ENCODE results near the gene PTTG1IP. TPM values are rescaled to one million over a fixed set of nuclear protein-coding genes. Genes with fewer than 3 reads are reported as not detected.
A peak's percentile ranks its signal among the peaks of the same experiment; 100 is the strongest.
"Not testable (repeated sequence)": the region's sequence is repeated elsewhere in the genome, so short reads cannot be mapped to it uniquely, and the experiment has no call there.

The PTTG1IP gene
- total RNA-seq, 1 experiment from 2014 or later: 136 TPM

DNA sequence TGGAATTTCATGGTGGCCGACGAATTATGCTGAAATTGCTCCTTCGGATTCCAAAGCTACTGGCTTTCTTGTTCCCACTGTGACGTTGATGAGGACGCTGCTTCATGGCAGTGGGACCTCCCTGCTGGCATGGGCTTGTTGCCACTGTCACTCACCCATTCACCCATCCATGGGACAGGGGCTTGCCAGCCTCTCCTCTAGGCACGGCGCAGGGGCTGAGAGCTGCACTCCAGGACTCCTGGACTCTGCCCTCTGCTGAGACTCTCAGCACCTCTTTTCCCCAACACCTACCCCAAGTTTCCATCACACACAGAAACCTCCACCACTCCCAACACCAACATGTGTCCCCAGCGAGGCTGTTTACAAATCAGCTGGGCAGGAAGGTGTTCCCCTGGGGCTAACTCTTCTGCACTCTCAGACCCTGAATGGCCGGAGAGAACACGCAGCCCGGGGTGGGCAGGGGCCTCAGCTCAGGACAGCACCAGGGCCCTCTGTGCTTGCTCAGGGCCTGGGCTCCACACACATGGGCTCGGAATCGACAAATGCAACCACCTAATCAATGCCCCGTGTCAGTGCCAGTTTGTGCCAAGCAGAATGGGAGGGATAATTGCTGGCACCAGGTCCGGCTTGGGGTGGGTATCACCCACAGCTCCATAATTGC lies 44.1 kb upstream of the PTTG1IP start:
- Mint-ChIP-seq H3K27ac (ENCODE audit: unreplicated experiment) (no peak overlapping the region), H3K27me3 (ENCODE audit: unreplicated experiment) (peaks cover 30% of the 10 kb centered on the region), H3K36me3 (ENCODE audit: insufficient read depth, unreplicated experiment) (no peaks in the 10 kb centered on the region), H3K9me3 (ENCODE audit: low read depth, unreplicated experiment) (no peaks in the 10 kb centered on the region), H3K4me3 (ENCODE audit: low read depth, unreplicated experiment) (no peak overlapping the region), H3K4me1 (ENCODE audit: low read depth, unreplicated experiment) (peaks cover 8% of the 10 kb centered on the region)
- no TSS peak for BruUV-seq (replicated peaks)
- TF ChIP-seq, protein P1, sequence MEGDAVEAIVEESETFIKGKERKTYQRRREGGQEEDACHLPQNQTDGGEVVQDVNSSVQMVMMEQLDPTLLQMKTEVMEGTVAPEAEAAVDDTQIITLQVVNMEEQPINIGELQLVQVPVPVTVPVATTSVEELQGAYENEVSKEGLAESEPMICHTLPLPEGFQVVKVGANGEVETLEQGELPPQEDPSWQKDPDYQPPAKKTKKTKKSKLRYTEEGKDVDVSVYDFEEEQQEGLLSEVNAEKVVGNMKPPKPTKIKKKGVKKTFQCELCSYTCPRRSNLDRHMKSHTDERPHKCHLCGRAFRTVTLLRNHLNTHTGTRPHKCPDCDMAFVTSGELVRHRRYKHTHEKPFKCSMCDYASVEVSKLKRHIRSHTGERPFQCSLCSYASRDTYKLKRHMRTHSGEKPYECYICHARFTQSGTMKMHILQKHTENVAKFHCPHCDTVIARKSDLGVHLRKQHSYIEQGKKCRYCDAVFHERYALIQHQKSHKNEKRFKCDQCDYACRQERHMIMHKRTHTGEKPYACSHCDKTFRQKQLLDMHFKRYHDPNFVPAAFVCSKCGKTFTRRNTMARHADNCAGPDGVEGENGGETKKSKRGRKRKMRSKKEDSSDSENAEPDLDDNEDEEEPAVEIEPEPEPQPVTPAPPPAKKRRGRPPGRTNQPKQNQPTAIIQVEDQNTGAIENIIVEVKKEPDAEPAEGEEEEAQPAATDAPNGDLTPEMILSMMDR (IDR thresholded peaks at IDR 0.05; ENCODE audit: unreplicated experiment): no peak
- CTCF ChIA-PET: interaction anchor here (0.6 kb wide), 1 partner anchor 201 kb away, joined by 3 read pairs; no protein-coding TSS in a partner anchor
- no peak for DNase-seq
- intact Hi-C loops (cut with micrococcal nuclease; ENCODE audit: unreplicated experiment): no loop called here

DNA sequence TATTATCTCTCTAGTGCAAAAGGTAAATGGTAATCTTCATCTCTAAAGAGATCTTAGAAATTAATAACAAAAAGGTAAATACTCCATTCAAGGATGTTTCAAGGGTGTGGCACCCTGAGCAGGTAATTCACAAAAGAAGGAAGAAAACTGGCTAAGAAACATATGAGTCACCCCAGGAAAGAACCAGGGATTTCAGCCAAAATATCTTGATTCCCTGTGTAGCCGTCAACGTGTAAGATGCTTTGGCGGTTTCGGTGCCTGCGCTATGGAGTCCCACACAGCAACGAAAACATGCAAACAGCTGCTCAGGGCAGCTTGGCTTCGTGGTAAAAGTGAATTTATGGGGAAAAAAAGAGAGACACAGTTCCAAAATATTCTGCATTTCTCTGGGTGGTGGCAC lies 43.5 kb upstream of the PTTG1IP start:
- peaks cover 8% of the 10 kb centered on the region for H3K4me1 Mint-ChIP-seq (ENCODE audit: low read depth, unreplicated experiment)
- peaks cover 25% of the 10 kb centered on the region for H3K27me3 Mint-ChIP-seq (ENCODE audit: unreplicated experiment)
- no TSS peak for BruUV-seq (replicated peaks)
- H3K36me3 Mint-ChIP-seq (ENCODE audit: insufficient read depth, unreplicated experiment): no peaks in the 10 kb centered on the region
- TF ChIP-seq, protein P1 (IDR thresholded peaks at IDR 0.05; ENCODE audit: unreplicated experiment): no peak
- no peak overlapping the region for H3K4me3 Mint-ChIP-seq (ENCODE audit: low read depth, unreplicated experiment)
- H3K27ac Mint-ChIP-seq (ENCODE audit: unreplicated experiment): no peak overlapping the region
- intact Hi-C loops (cut with micrococcal nuclease; ENCODE audit: unreplicated experiment): no loop called here
- CTCF ChIA-PET: interaction anchor here (0.6 to 0.9 kb wide), 4 partner anchors 10 to 200 kb away, joined by 3 to 5 read pairs (median 3); no protein-coding TSS in a partner anchor
- DNase-seq: peak; percentile 14
- no peaks in the 10 kb centered on the region for H3K9me3 Mint-ChIP-seq (ENCODE audit: low read depth, unreplicated experiment)

- Mint-ChIP-seq H3K27me3 (ENCODE audit: unreplicated experiment) (peaks cover 6% of the 10 kb centered on the region), H3K9me3 (ENCODE audit: low read depth, unreplicated experiment) (no peaks in the 10 kb centered on the region), H3K4me1 (ENCODE audit: low read depth, unreplicated experiment) (peaks cover 17% of the 10 kb centered on the region), H3K4me3 (ENCODE audit: low read depth, unreplicated experiment) (no peak overlapping the region), H3K27ac (ENCODE audit: unreplicated experiment) (no peak overlapping the region), H3K36me3 (ENCODE audit: insufficient read depth, unreplicated experiment) (peaks cover 9% of the 10 kb centered on the region)
- CTCF ChIA-PET: interaction anchor here (0.6 kb wide), 1 partner anchor 22 kb away, joined by 4 read pairs; no protein-coding TSS in a partner anchor
- DNase-seq: no peak
- BruUV-seq (replicated peaks): no TSS peak
- intact Hi-C loops (cut with micrococcal nuclease; ENCODE audit: unreplicated experiment): no loop called here
- TF ChIP-seq, protein P1 (IDR thresholded peaks at IDR 0.05; ENCODE audit: unreplicated experiment): no peak
Observed at GRCh38 chr21:44914176-44914874, 40.8 kb upstream of the PTTG1IP start.

GRCh38 chr21:44913425-44914175 lies 40.1 kb upstream of the PTTG1IP start:
- CTCF ChIA-PET: no interaction called here
- Mint-ChIP-seq H3K9me3 (ENCODE audit: low read depth, unreplicated experiment) (no peaks in the 10 kb centered on the region), H3K27me3 (ENCODE audit: unreplicated experiment) (peaks cover 13% of the 10 kb centered on the region)

DNA sequence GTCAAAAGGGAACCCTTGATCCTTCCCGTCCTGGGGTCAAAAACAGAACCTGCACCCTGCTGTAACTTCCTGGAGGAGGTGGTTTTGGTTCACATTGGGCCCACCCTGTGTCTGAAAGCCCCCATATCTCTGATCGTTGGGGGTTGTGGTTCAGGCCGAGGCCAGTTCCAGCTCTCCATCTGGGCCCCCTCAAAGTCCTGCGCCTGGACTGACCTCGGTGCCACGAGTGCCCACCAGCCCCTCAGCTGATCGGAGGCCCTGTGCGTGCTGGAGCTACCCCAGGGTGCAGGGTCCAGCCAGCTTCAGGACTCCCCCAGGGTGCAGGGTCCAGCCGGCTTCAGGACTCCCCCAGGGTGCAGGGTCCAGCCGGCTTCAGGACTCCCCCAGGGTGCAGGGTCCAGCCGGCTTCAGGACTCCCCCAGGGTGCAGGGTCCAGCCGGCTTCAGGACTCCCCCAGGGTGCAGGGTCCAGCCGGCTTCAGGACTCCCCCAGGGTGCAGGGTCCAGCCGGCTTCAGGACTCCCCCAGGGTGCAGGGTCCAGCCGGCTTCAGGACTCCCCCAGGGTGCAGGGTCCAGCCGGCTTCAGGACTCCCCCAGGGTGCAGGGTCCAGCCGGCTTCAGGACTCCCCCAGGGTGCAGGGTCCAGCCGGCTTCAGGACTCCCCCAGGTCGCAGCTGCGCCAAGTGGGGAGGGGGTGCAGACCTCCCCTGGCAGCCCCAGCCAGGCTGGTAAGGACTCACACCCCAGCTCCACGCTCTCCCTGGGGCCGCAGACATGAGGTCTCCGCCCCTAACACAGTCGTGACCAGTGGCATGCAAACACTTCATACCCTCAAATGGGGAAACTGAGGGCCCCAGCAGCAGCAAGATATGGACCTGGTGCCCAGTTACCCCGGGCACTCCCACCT lies 39.3 kb upstream of the PTTG1IP start:
- BruUV-seq (replicated peaks); H3K4me3 Mint-ChIP-seq (ENCODE audit: low read depth, unreplicated experiment); H3K27ac Mint-ChIP-seq (ENCODE audit: unreplicated experiment); DNase-seq; intact Hi-C loops (cut with micrococcal nuclease; ENCODE audit: unreplicated experiment); H3K36me3 Mint-ChIP-seq (ENCODE audit: insufficient read depth, unreplicated experiment); CTCF ChIA-PET; H3K9me3 Mint-ChIP-seq (ENCODE audit: low read depth, unreplicated experiment): not testable (repeated sequence)
- peaks cover 20% of the 10 kb centered on the region for H3K27me3 Mint-ChIP-seq (ENCODE audit: unreplicated experiment)
- H3K4me1 Mint-ChIP-seq (ENCODE audit: low read depth, unreplicated experiment): peaks cover 17% of the 10 kb centered on the region

More at GRCh38 chr21:44913425-44914175, 40.1 kb upstream of the PTTG1IP start:
- H3K36me3 Mint-ChIP-seq (ENCODE audit: insufficient read depth, unreplicated experiment): peaks cover 9% of the 10 kb centered on the region
- TF ChIP-seq, protein P1 (IDR thresholded peaks at IDR 0.05; ENCODE audit: unreplicated experiment): no peak
- no peak for DNase-seq
- no peak overlapping the region for H3K4me3 Mint-ChIP-seq (ENCODE audit: low read depth, unreplicated experiment)
- no TSS peak for BruUV-seq (replicated peaks)
- peaks cover 17% of the 10 kb centered on the region for H3K4me1 Mint-ChIP-seq (ENCODE audit: low read depth, unreplicated experiment)
- intact Hi-C loops (cut with micrococcal nuclease; ENCODE audit: unreplicated experiment): no loop called here
- no peak overlapping the region for H3K27ac Mint-ChIP-seq (ENCODE audit: unreplicated experiment)
